ENCODE data around the gene FOXD2. TPM values are rescaled to one million over a fixed set of nuclear protein-coding genes. Genes with fewer than 3 reads are reported as not detected.
"Not testable (repeated sequence)": the region's sequence is repeated elsewhere in the genome, so short reads cannot be mapped to it uniquely, and the experiment has no call there.

FOXD2 gene
- total RNA-seq, 2 donors from 2014 or later = 0.07 to 0.26 TPM

DNA sequence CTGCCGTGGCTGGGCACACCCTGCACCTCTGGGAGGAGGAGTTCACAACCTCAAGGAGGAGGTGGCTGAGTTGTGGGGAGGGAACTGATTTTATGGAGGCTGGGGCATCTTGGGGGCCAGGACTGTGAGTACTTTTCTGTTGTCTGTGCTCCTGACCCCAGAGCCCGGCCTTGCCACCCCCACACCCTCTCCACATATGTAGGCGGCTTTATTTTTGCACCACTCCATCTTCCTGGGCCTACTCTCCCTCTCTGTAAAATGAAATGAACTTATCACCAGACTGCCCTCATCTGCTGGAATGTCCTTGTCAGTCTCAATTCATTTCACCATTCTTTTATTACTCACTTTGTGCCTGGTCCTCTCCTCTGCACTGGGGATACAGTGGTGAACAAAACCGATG is 12.8 kb downstream of the FOXD2 start:
- Histone ChIP-seq H3K27me3 (ENCODE audit: control insufficient read depth, insufficient read depth, low read length, poor library complexity, severe bottlenecking) (peaks cover 79% of the 10 kb centered on the region), H3K9ac (ENCODE audit: extremely low read depth, low read length, poor library complexity, severe bottlenecking) (no peak overlapping the region), H3K36me3 (ENCODE audit: control insufficient read depth, insufficient read depth, low read length) (no peaks in the 10 kb centered on the region), H3K4me1 (ENCODE audit: control insufficient read depth, insufficient read depth, low read length) (no peaks in the 10 kb centered on the region), H3K4me3 (ENCODE audit: low read length) (no peak overlapping the region), H3K27ac (ENCODE audit: low read depth, low read length) (no peak overlapping the region), H3K9me3 (ENCODE audit: control insufficient read depth, low read length) (no peaks in the 10 kb centered on the region)
- Mint-ChIP-seq H3K9me3 (no peaks in the 10 kb centered on the region), H3K27me3 (ENCODE audit: insufficient read depth) (peaks cover 13% of the 10 kb centered on the region), H3K4me1 (no peaks in the 10 kb centered on the region), H3K4me3 (no peak overlapping the region), H3K27ac (no peak overlapping the region), H3K36me3 (ENCODE audit: low read depth) (no peaks in the 10 kb centered on the region)
- DNase-seq = no peak
- TF ChIP-seq, protein P1, sequence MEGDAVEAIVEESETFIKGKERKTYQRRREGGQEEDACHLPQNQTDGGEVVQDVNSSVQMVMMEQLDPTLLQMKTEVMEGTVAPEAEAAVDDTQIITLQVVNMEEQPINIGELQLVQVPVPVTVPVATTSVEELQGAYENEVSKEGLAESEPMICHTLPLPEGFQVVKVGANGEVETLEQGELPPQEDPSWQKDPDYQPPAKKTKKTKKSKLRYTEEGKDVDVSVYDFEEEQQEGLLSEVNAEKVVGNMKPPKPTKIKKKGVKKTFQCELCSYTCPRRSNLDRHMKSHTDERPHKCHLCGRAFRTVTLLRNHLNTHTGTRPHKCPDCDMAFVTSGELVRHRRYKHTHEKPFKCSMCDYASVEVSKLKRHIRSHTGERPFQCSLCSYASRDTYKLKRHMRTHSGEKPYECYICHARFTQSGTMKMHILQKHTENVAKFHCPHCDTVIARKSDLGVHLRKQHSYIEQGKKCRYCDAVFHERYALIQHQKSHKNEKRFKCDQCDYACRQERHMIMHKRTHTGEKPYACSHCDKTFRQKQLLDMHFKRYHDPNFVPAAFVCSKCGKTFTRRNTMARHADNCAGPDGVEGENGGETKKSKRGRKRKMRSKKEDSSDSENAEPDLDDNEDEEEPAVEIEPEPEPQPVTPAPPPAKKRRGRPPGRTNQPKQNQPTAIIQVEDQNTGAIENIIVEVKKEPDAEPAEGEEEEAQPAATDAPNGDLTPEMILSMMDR (conservative IDR thresholded peaks at IDR 0.05) = no peak
- 74 to 80% methylated on average over 3 to 4 of the region's 4 CpGs for WGBS, 2 experiments (ENCODE audit: insufficient coverage in 1 of 2, insufficient read length in 1 of 2)

DNA sequence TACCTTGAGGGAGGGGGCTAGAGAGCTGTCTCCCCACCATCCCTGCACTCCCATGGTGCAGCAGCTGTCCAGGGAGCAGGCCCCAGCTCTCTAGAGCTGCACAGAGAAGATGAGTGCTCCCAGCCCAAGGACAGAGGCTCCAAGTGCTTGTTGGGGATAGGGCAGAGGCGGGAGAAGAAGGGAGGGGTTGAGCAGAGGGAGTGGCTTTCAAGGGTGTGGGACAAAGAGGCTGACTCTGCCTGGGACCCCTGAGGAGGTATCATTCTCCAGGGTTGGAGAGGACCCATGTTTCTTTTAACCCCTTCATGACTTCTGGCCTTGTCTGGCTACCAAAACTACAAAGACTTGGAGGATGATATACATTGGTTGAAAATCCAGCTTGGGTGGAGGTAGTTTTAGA is 14.6 kb downstream of the FOXD2 start:
- H3K36me3 Mint-ChIP-seq (ENCODE audit: low read depth) = no peaks in the 10 kb centered on the region
- peaks cover 28% of the 10 kb centered on the region for H3K27me3 Mint-ChIP-seq (ENCODE audit: insufficient read depth)
- H3K4me1 Mint-ChIP-seq = no peaks in the 10 kb centered on the region
- H3K27ac Mint-ChIP-seq = no peak overlapping the region
- H3K4me3 Mint-ChIP-seq = no peak overlapping the region
- DNase-seq = no peak
- TF ChIP-seq, protein P1 (conservative IDR thresholded peaks at IDR 0.05) = no peak
- no peak overlapping the region for H3K9ac ChIP-seq (ENCODE audit: extremely low read depth, low read length, poor library complexity, severe bottlenecking)
- H3K36me3 ChIP-seq (ENCODE audit: control insufficient read depth, insufficient read depth, low read length) = no peaks in the 10 kb centered on the region
- H3K9me3 ChIP-seq (ENCODE audit: control insufficient read depth, low read length) = no peaks in the 10 kb centered on the region
- H3K27me3 ChIP-seq (ENCODE audit: control insufficient read depth, insufficient read depth, low read length, poor library complexity, severe bottlenecking) = peaks cover 61% of the 10 kb centered on the region
- H3K4me1 ChIP-seq (ENCODE audit: control insufficient read depth, insufficient read depth, low read length) = no peaks in the 10 kb centered on the region
- 73 to 83% methylated on average over 1 of the region's 1 CpG for whole genome bisulfite sequencing, 2 experiments (ENCODE audit: insufficient coverage in 1 of 2, insufficient read length in 1 of 2)
- no peaks in the 10 kb centered on the region for H3K9me3 Mint-ChIP-seq
- H3K27ac ChIP-seq (ENCODE audit: low read depth, low read length) = no peak overlapping the region
- no peak overlapping the region for H3K4me3 ChIP-seq (ENCODE audit: low read length)

DNA sequence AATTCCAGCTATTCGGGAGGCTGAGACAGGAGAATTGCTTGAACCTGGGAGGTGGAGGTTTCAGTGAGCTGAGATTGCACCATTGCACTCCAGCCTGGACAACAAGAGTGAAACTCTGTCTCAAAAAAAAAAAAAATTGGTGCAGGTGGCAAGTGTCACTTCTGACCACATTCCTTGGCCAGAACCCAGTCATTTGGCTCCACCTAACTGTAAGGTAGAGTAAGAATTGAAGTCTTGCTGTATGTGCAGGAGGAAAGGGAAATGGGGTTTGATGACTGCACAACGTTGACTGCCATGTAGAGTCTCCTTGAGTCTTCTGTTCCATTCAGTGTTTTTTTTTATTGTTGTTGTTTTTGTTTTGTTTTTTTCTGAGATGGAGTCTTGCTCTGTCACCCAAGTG is 16.1 kb downstream of the FOXD2 start:
- H3K27me3 Mint-ChIP-seq (ENCODE audit: insufficient read depth) = peaks cover 35% of the 10 kb centered on the region
- not testable (repeated sequence) for H3K4me3 ChIP-seq (ENCODE audit: low read length); H3K4me3 Mint-ChIP-seq; H3K9me3 ChIP-seq (ENCODE audit: control insufficient read depth, low read length); H3K27ac Mint-ChIP-seq; H3K9ac ChIP-seq (ENCODE audit: extremely low read depth, low read length, poor library complexity, severe bottlenecking); H3K4me1 Mint-ChIP-seq; H3K36me3 ChIP-seq (ENCODE audit: control insufficient read depth, insufficient read depth, low read length); H3K36me3 Mint-ChIP-seq (ENCODE audit: low read depth); H3K9me3 Mint-ChIP-seq; H3K4me1 ChIP-seq (ENCODE audit: control insufficient read depth, insufficient read depth, low read length); H3K27ac ChIP-seq (ENCODE audit: low read depth, low read length); DNase-seq
- 89 to 100% methylated on average over 1 to 2 of the region's 2 CpGs for WGBS, 2 experiments (ENCODE audit: insufficient coverage in 1 of 2, insufficient read length in 1 of 2)
- peaks cover 46% of the 10 kb centered on the region for H3K27me3 ChIP-seq (ENCODE audit: control insufficient read depth, insufficient read depth, low read length, poor library complexity, severe bottlenecking)

DNA sequence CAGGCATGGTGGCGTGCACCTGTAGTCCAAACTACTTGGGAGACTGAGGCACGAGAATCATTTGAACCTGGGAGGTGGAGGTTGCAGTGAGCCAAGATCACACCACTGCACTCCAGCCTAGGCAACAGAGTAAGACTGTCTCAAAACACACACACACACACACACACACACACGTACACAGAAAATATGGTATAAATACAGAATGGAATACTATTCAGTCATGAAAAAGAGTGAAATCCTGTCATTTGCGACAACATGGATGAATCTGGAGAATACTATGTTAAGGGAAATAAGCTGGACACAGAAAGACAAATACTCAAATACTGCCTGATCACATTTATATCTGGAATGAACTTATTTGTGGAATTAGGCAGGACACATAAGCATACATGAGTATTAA is 18.4 kb downstream of the FOXD2 start:
- WGBS, 2 experiments (ENCODE audit: insufficient coverage in 1 of 2, insufficient read length in 1 of 2) = 95% methylated on average over 3 of the region's 4 CpGs; no CpG with 5 or more reads in 1 of the 2 experiments
- Histone ChIP-seq H3K9ac (ENCODE audit: extremely low read depth, low read length, poor library complexity, severe bottlenecking) (no peak overlapping the region), H3K4me3 (ENCODE audit: low read length) (no peak overlapping the region), H3K27ac (ENCODE audit: low read depth, low read length) (no peak overlapping the region), H3K27me3 (ENCODE audit: control insufficient read depth, insufficient read depth, low read length, poor library complexity, severe bottlenecking) (peaks cover 42% of the 10 kb centered on the region), H3K36me3 (ENCODE audit: control insufficient read depth, insufficient read depth, low read length) (no peaks in the 10 kb centered on the region), H3K9me3 (ENCODE audit: control insufficient read depth, low read length) (no peaks in the 10 kb centered on the region), H3K4me1 (ENCODE audit: control insufficient read depth, insufficient read depth, low read length) (no peaks in the 10 kb centered on the region)
- Mint-ChIP-seq H3K4me3 (no peak overlapping the region), H3K27me3 (ENCODE audit: insufficient read depth) (peaks cover 53% of the 10 kb centered on the region), H3K27ac (no peak overlapping the region), H3K36me3 (ENCODE audit: low read depth) (no peaks in the 10 kb centered on the region), H3K4me1 (peaks cover 9% of the 10 kb centered on the region), H3K9me3 (no peaks in the 10 kb centered on the region)
- no peak for DNase-seq
- TF ChIP-seq, protein P1 (conservative IDR thresholded peaks at IDR 0.05) = no peak

DNA sequence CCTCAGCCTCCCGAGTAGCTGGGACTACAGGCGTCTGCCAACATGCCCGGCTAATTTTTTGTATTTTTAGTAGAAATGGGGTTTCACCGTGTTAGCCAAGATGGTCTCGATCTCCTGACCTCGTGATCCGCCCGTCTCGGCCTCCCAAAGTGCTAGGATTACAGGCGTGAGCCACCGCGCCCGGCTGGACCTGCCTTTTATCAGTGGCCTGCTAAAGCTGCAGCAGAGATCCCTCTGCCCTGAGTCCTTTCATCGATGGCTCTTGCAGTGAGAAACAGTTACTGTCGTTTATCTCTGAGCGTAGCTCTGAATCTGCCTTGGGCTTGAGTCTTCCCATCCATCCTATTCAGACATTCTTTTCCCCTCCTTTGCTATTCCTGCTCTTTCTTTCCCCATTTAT is 19.7 kb downstream of the FOXD2 start:
- H3K4me1 ChIP-seq (ENCODE audit: control insufficient read depth, insufficient read depth, low read length); H3K27ac ChIP-seq (ENCODE audit: low read depth, low read length); H3K4me3 ChIP-seq (ENCODE audit: low read length); H3K9ac ChIP-seq (ENCODE audit: extremely low read depth, low read length, poor library complexity, severe bottlenecking); H3K27ac Mint-ChIP-seq; H3K4me3 Mint-ChIP-seq; H3K36me3 Mint-ChIP-seq (ENCODE audit: low read depth); H3K36me3 ChIP-seq (ENCODE audit: control insufficient read depth, insufficient read depth, low read length); H3K9me3 Mint-ChIP-seq; H3K9me3 ChIP-seq (ENCODE audit: control insufficient read depth, low read length); H3K4me1 Mint-ChIP-seq; DNase-seq: not testable (repeated sequence)
- WGBS, 2 experiments (ENCODE audit: insufficient coverage in 1 of 2, insufficient read length in 1 of 2) = 92 to 95% methylated on average over 5 to 14 of the region's 16 CpGs
- H3K27me3 Mint-ChIP-seq (ENCODE audit: insufficient read depth) = peaks cover 66% of the 10 kb centered on the region
- H3K27me3 ChIP-seq (ENCODE audit: control insufficient read depth, insufficient read depth, low read length, poor library complexity, severe bottlenecking) = peaks cover 42% of the 10 kb centered on the region

Measured in endodermal cell (in vitro differentiated cells).